RWPE1 (cell line): Measurements from ENCODE around the gene CALHM2.

Source experiments
- CTCF ChIA-PET: fragments of 350-600 bp; sonication (Branson Sonifier 250); formaldehyde crosslinking; extraction: SDS; loops from one replicate; lab custom pipeline; 2021; lab: Yijun Ruan, JAX
- POLR2A ChIA-PET: fragments of 400-600 bp; formaldehyde crosslinking; extraction: SDS; loops from one replicate; lab custom pipeline; 2020; ENCODE audit warnings: antibody characterized with exemption; ENCODE audit not compliant: low non-redundant PET; lab: Yijun Ruan, JAX
- DNase-seq: peaks from one replicate; pipeline ENCODE4 v3.0.0; 2012; ENCODE audit warnings: low spot score
- H3K27ac ChIP-seq: fragments of 450-650 bp; 2 replicates; pipeline ENCODE4 v1.5.1; 2017
- TF ChIP-seq, protein P1 (sequence below): fragments of 450-650 bp; conservative IDR thresholded peaks from 2 replicates; pipeline ENCODE4 v1.5.1; 2017; ENCODE audit warnings: low read depth, mild to moderate bottlenecking

Gene CALHM2

DNA sequence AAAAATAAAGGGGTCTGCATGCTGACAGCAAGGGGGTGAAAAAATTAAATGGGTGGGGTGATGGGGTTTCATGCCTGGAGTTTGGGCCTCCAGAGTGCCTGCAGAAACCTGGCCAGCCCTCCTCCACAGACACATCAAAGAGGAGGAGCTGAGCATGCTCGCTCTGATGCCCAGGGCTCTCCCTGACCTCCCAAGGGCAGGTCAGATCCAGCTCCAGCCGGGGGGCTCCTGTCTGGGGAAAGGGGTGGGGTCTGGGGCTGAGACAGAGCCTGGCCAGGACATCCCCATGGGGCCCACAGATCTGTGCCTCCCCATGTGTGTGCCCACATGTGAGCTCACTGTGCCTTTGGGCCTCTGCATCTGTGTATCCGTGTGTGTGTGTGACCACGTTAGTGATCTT lies 7.4 kb upstream of the CALHM2 start:
- H3K27ac ChIP-seq: no peak overlapping the region
- no peak for DNase-seq
- TF ChIP-seq, protein P1, sequence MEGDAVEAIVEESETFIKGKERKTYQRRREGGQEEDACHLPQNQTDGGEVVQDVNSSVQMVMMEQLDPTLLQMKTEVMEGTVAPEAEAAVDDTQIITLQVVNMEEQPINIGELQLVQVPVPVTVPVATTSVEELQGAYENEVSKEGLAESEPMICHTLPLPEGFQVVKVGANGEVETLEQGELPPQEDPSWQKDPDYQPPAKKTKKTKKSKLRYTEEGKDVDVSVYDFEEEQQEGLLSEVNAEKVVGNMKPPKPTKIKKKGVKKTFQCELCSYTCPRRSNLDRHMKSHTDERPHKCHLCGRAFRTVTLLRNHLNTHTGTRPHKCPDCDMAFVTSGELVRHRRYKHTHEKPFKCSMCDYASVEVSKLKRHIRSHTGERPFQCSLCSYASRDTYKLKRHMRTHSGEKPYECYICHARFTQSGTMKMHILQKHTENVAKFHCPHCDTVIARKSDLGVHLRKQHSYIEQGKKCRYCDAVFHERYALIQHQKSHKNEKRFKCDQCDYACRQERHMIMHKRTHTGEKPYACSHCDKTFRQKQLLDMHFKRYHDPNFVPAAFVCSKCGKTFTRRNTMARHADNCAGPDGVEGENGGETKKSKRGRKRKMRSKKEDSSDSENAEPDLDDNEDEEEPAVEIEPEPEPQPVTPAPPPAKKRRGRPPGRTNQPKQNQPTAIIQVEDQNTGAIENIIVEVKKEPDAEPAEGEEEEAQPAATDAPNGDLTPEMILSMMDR: no peak
- POLR2A ChIA-PET: interaction anchor here (0.7 kb wide), 1 partner anchor 33 kb away, joined by 3 read pairs; no protein-coding TSS in a partner anchor
- CTCF ChIA-PET: no interaction called here

DNA sequence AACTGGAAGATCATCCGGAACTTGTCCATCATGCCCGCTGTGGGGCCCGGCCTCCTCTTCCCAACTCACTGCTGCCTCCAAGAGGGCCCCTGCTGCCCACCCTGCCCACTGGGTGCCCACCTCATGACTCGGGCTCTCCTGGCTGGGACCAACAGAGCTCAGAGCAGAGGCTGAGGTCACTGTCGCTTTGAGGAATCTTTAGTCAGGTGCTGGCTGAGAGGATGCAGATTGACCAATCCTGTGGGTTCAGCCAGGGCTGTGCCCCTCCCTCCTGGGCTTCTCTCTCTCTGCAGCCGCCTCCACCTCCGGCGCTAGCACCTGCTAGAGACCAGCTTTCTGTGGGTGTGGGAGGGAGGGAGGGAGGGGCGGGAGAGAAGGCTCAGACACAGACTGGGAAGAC lies 6.5 kb upstream of the CALHM2 start, which contains the start of gene CALHM1:
Gene CALHM1 (minus strand): TSS at position 181 of the 400 bp plus-strand sequence. CDS start 149 bp downstream, at position 32.
- peak; percentile 54 for DNase-seq
- ChIA-PET POLR2A (no interaction called here), CTCF (interaction anchor here (0.6 kb wide), 2 partner anchors 253 to 277 kb away, joined by 3 to 4 read pairs; no protein-coding TSS in a partner anchor)
- H3K27ac ChIP-seq: no peak within 1 kb of the TSS
- TF ChIP-seq, protein P1: no peak

DNA sequence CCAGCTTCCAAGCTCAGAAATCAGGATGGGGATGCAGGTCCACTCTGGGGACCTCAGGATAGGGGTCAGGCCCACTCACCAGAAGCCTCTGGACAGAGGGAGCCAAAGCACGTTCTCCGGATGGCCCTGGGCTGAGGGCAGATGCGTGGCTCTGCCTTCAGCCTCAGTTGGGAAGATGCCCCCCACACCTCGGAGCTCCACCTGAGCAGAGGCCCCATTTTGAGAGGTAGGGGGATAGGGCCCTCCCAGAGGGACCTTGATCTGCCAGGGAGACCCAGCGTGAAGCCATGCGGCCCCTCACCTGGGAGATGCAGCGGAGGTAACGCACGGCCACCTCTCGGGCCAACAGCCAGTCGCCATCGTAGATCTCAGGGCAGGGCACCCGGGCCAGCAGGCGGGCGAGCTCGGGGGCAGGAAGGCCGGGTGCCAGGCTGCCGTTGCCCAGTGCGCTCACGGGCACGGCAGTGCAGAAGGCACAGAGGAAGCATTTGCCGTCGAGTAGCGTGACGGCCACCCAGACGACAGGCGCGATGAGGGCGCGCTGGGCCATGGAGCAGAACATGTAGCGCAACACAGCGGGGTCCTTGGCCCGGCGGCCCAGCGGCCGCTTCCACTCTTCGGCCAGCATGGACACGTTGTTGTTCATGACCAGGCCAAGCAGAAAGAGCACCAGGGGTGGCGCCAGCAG lies 5.9 kb upstream of the CALHM2 start:
- CTCF ChIA-PET: no interaction called here
- DNase-seq: no peak
- POLR2A ChIA-PET: no interaction called here

DNA sequence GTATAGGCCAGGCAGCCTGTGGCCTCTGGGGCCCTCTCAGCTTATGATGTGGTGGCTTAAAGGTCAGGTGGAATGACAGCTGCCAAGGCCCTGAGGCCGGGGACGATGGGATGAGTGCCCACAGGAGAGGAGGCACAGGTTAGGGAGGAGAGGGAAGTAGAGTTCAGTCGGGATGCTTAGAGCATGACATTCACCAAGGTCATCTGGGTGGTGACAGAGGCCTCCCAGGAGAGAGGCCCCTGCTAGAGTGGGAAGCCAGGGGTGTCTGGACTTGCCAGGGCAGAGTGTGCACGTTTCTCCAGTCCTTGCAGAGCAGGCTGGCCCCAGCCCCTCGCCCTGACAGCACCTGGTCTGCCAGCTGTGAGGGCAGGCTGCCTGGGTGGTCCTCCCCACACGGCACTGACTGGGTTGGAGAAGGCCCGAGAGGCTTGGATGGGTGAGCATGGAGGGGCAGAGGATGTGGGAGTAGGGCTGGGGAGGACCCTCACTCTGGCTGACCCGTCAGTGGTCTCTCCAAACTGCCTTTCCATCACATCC lies 5.1 kb upstream of the CALHM2 start:
- TF ChIP-seq, protein P1: no peak
- CTCF ChIA-PET: interaction anchor here (0.7 kb wide), 1 partner anchor 16 kb away, joined by 4 read pairs; no protein-coding TSS in a partner anchor
- POLR2A ChIA-PET: no interaction called here
- DNase-seq: no peak
- H3K27ac ChIP-seq: peak overlapping the region; percentile 5; the same call in 1 of the 2 replicates

More for the DNA sequence above, 5.9 kb upstream of the CALHM2 start:
- no peak overlapping the region for H3K27ac ChIP-seq
- TF ChIP-seq, protein P1: no peak

DNA sequence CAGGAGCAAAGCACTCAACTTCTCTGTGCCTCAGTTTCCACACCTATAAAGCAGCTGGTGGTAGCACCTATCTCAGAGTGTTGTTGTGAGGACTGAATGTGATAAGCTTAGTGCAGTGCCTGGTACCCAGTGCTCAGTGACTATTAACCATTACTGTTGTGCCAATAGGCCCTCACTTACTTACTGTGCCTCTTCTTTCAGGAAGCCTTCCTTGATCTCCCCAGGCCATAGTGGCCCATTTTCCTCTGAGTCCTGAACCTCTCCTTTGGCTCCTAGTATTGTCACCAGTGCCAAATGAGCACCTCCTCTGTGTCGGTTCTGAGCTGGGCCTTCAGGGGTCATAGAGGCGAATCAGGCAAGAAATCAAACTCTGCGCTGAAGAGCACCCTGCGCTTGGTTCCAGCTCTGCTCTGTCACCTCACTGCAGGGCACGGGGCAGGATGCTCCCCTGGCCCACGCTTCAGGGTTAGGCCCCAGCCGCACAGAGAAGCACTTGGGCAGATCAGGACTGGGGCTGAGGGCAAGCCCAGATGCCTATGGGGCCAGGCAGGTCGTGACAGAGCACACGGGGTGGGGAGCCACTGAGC lies 4.0 kb upstream of the CALHM2 start:
- CTCF ChIA-PET: interaction anchor here (1.2 kb wide), 1 partner anchor 29 kb away, joined by 3 read pairs; no protein-coding TSS in a partner anchor
- TF ChIP-seq, protein P1: no peak
- POLR2A ChIA-PET: no interaction called here
- no peak overlapping the region; the same call in 1 of the 2 replicates for H3K27ac ChIP-seq
- DNase-seq: no peak

DNA sequence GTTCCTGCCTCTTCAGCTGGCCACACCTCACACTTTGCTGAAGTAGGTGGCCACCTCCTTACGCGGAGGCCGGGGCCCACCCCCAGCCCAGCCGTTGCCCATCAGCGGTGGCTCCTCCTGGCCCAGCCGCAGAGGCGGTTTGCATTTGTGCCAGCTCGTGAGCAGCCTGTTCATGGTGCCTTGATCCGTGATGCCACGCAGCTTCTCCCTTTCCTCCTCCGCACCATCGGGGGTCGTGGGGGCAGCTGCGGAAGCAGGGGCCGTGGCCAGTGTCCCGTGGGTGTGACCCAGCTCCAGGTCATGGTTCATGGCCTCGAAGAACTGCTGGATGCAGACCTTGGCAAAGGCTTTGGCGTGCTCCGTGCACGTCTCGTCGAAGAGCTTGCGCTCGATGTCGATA lies 3.1 kb upstream of the CALHM2 start:
- ChIA-PET POLR2A (no interaction called here), CTCF (interaction anchor here (1.2 kb wide), 1 partner anchor 30 kb away, joined by 3 read pairs; no protein-coding TSS in a partner anchor)
- no peak for DNase-seq
- TF ChIP-seq, protein P1: no peak
- no peak overlapping the region for H3K27ac ChIP-seq
